Activated CD8-positive, alpha-beta T cell treated with anti-CD3 and anti-CD28 coated beads for 36 hours (primary cell): ENCODE measurements around the gene REL. TPM values are rescaled to one million over a fixed set of nuclear protein-coding genes. Genes with fewer than 3 reads are reported as not detected.
A peak's percentile ranks its signal among the peaks of the same experiment; 100 is the strongest.
"Not testable (repeated sequence)": the region's sequence is repeated elsewhere in the genome, so short reads cannot be mapped to it uniquely, and the experiment has no call there.

Experiments
- ATAC-seq: fragments of 200-7000 bp; cut with Tn5 transposase; one replicate; pipeline ENCODE4 v1.10.0; 2021; ENCODE audit warnings: mild to moderate bottlenecking, moderate library complexity
- CTCF ChIA-PET: fragments of 350-600 bp; sonication (Branson Sonifier 250); formaldehyde crosslinking; loops from one replicate; lab custom pipeline; 2021; ENCODE audit warnings: antibody characterized with exemption; lab: Charles Lee
- POLR2A ChIA-PET: fragments of 350-600 bp; sonication (Branson Sonifier 250); formaldehyde crosslinking; loops from one replicate; lab custom pipeline; 2021; ENCODE audit warnings: antibody characterized with exemption; lab: Charles Lee
- DNase-seq: peaks from one replicate; pipeline ENCODE4 v3.0.0-alpha.2; 2020
- H3K27ac Mint-ChIP-seq: one replicate; pipeline ENCODE4 v1.8.0; 2021; ENCODE audit warnings: mild to moderate bottlenecking, mixed read lengths
- H3K27me3 Mint-ChIP-seq: one replicate; pipeline ENCODE4 v1.8.0; 2021; ENCODE audit warnings: mixed read lengths
- H3K36me3 Mint-ChIP-seq: one replicate; pipeline ENCODE4 v1.8.0; 2021; ENCODE audit warnings: low read depth, mixed read lengths
- H3K4me1 Mint-ChIP-seq: one replicate; pipeline ENCODE4 v1.8.0; 2021; ENCODE audit warnings: low read depth, mixed read lengths
- H3K4me3 Mint-ChIP-seq: one replicate; pipeline ENCODE4 v1.8.0; 2021; ENCODE audit warnings: mild to moderate bottlenecking, moderate library complexity, mixed read lengths
- H3K9me3 Mint-ChIP-seq: one replicate; pipeline ENCODE4 v1.8.0; 2021; ENCODE audit warnings: mixed read lengths
- intact Hi-C: fragments of 100-400 bp; cut with micrococcal nuclease; formaldehyde crosslinking; loops from one replicate; pipeline ENCODE4 v1.10.0; 2022
- total RNA-seq, 2 experiments: library from RNA; stranded (reverse); gene quantifications; one replicate each; pipeline ENCODE4 v1.2.3, GENCODE V29; 2021
- TF ChIP-seq, protein P1 (sequence below): fragments of 200-600 bp; IDR thresholded peaks from one replicate; pipeline ENCODE4 v1.8.0; 2022; ENCODE audit warnings: antibody characterized with exemption, mild to moderate bottlenecking

The REL gene
- total RNA-seq, 2 experiments from 2014 or later = 84.7 to 85.3 TPM

DNA sequence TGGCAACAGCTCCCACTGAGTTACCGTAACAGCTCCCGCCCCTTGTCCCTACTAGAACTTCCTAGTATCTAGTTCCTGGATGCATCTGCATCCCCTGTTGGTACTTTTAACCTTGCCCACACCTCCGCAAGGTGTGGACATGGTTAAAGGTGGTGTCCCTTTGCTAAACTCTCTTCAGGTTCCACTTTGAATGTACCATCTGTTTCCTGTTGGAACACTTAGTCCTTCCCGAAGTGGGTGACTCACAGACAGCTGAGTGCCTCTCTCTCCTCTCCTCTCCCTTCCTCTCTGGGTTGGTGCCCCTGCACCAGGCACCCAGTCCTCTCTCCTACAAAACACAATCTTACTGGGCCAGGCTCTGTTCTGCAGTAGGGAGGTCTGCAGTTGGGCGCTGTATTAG lies 19.6 kb upstream of the REL start:
- DNase-seq = no peak
- ATAC-seq = peak; percentile 13
- Mint-ChIP-seq H3K4me1 (peaks cover 13% of the 10 kb centered on the region), H3K4me3 (no peak overlapping the region), H3K27me3 (no peaks in the 10 kb centered on the region), H3K27ac (no peak overlapping the region), H3K9me3 (peaks cover 11% of the 10 kb centered on the region), H3K36me3 (peaks cover 6% of the 10 kb centered on the region)
- ChIA-PET POLR2A (no interaction called here), CTCF (no interaction called here)
- intact Hi-C loops = no loop called here
- TF ChIP-seq, protein P1, sequence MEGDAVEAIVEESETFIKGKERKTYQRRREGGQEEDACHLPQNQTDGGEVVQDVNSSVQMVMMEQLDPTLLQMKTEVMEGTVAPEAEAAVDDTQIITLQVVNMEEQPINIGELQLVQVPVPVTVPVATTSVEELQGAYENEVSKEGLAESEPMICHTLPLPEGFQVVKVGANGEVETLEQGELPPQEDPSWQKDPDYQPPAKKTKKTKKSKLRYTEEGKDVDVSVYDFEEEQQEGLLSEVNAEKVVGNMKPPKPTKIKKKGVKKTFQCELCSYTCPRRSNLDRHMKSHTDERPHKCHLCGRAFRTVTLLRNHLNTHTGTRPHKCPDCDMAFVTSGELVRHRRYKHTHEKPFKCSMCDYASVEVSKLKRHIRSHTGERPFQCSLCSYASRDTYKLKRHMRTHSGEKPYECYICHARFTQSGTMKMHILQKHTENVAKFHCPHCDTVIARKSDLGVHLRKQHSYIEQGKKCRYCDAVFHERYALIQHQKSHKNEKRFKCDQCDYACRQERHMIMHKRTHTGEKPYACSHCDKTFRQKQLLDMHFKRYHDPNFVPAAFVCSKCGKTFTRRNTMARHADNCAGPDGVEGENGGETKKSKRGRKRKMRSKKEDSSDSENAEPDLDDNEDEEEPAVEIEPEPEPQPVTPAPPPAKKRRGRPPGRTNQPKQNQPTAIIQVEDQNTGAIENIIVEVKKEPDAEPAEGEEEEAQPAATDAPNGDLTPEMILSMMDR = no peak

DNA sequence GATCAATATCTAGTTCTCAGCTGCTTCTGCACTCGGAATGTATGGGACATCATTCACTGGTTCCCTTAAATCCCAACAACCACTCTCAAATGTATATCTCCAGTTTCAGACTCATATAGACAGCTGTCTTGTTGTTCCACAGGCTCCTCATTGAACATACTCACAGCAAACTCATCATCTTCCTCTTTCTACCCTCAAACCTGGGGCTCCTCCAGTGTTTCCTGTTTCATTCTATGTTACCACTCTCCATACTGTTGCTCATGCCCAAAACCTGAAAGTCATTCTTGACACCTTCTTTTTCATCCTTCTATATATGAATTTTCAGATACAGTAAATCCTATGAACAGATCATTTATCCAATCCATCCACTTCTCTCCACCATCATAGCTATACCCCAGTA lies 18.7 kb upstream of the REL start:
- no peak for ATAC-seq
- Mint-ChIP-seq H3K4me1 (peaks cover 18% of the 10 kb centered on the region), H3K27me3 (no peaks in the 10 kb centered on the region), H3K27ac (no peak overlapping the region), H3K4me3 (no peak overlapping the region), H3K36me3 (peaks cover 13% of the 10 kb centered on the region), H3K9me3 (peaks cover 17% of the 10 kb centered on the region)
- DNase-seq = no peak
- ChIA-PET POLR2A (interaction anchor here (1.1 to 1.4 kb wide), 3 partner anchors 12 to 45 kb away, joined by 3 to 4 read pairs (median 4); no protein-coding TSS in a partner anchor), CTCF (interaction anchor here (0.9 kb wide), 2 partner anchors 30 to 57 kb away, joined by 3 to 4 read pairs; no protein-coding TSS in a partner anchor)
- TF ChIP-seq, protein P1 = no peak
- intact Hi-C loops = no loop called here

DNA sequence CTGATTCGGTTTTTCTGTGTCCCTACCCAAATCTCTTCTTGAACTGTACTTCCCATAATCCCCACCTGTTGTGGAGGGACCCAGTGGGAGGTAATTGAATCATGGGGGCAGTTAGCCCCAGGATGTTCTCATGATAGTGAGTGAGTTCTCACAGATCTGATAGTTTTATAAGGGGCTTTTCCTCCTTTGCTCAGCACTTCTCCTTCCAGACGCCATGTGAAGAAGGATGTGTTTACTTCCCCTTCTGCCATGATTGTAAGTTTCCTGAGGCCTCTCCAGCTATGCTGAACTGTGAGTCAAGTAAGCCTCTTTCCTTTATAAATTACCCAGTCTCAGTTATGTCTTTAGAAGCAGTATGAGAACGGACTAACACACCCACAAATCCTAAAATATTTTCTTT lies 16.0 kb upstream of the REL start:
- CTCF ChIA-PET, H3K4me3 Mint-ChIP-seq, H3K27ac Mint-ChIP-seq, intact Hi-C loops, H3K27me3 Mint-ChIP-seq, ATAC-seq, DNase-seq: not testable (repeated sequence)
- H3K9me3 Mint-ChIP-seq = peaks cover 28% of the 10 kb centered on the region
- POLR2A ChIA-PET = interaction anchor here (0.6 kb wide), 1 partner anchor 29 kb away, joined by 3 read pairs; no protein-coding TSS in a partner anchor
- peaks cover 24% of the 10 kb centered on the region for H3K36me3 Mint-ChIP-seq
- H3K4me1 Mint-ChIP-seq = peaks cover 29% of the 10 kb centered on the region

DNA sequence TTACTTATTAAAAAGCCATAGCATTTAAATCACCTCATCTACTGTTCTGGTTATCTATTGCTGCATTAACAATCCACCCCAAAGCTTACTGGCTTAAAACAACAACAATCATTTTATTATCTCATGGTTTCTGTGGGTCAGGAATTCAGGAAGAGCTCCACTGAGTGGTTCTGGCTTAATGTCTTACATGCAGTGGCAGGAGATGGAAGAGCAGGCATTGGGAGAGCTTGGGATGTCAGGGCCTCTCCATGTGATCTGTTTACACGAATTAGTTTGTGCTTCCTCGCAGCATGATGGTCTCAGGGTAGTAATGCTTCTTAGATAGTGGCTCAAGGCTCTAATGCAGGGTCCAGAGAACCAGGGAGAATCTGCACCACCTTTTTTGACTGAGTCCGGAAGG lies 14.4 kb upstream of the REL start:
- POLR2A ChIA-PET = interaction anchor here (1.1 to 2.5 kb wide), 5 partner anchors 15 to 53 kb away, joined by 3 to 14 read pairs (median 3); partner anchors contain the start of gene REL
- H3K27ac Mint-ChIP-seq = peak overlapping the region; percentile 62

DNA sequence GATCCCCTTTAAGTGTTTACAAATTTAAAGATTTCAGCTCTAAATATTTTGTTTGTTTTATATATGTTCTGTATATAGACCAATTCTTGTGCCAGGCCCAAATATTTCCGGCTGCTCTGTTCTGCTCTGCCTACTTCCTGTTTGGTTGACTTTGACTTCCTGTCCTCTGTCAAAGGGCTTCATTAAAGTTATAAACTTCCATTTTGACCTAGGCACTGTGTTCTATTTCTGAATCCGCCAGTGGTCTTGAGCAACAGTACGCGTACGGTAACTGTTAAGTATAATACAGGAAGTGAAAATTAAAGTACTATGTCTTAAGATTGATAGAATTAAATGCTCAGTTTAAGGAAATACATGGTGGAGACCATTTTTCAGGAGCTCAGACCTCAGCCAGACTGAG lies 13.5 kb upstream of the REL start:
- peak; percentile 58 for ATAC-seq
- no peaks in the 10 kb centered on the region for H3K27me3 Mint-ChIP-seq
- H3K9me3 Mint-ChIP-seq = peaks cover 28% of the 10 kb centered on the region
- peaks cover 31% of the 10 kb centered on the region for H3K4me1 Mint-ChIP-seq
- H3K4me3 Mint-ChIP-seq = peak overlapping the region; percentile 11
- H3K36me3 Mint-ChIP-seq = peaks cover 24% of the 10 kb centered on the region
- peak; percentile 58 for DNase-seq
- TF ChIP-seq, protein P1 = no peak
- CTCF ChIA-PET = interaction anchor here (0.9 to 1.5 kb wide), 5 partner anchors 27 to 131 kb away, joined by 3 to 6 read pairs (median 4); no protein-coding TSS in a partner anchor
- peak overlapping the region; percentile 85 for H3K27ac Mint-ChIP-seq
- intact Hi-C loops = no loop called here
- POLR2A ChIA-PET = interaction anchor here (1.1 to 2.5 kb wide), 5 partner anchors 14 to 54 kb away, joined by 3 to 14 read pairs (median 3); partner anchors contain the start of gene REL

More for the DNA sequence above, 14.4 kb upstream of the REL start:
- Mint-ChIP-seq H3K4me3 (no peak overlapping the region), H3K9me3 (peaks cover 28% of the 10 kb centered on the region), H3K36me3 (peaks cover 24% of the 10 kb centered on the region), H3K4me1 (peaks cover 30% of the 10 kb centered on the region), H3K27me3 (no peaks in the 10 kb centered on the region)
- ATAC-seq (no peak), DNase-seq (no peak)
- intact Hi-C loops = no loop called here
- TF ChIP-seq, protein P1 = no peak
- CTCF ChIA-PET = interaction anchor here (1.0 to 1.5 kb wide), 3 partner anchors 26 to 67 kb away, joined by 3 to 4 read pairs (median 3); no protein-coding TSS in a partner anchor
